GM19043 (cell line): ENCODE data around the gene EGR1.

Experiments
- ATAC-seq: cut with Tn5 transposase; IDR thresholded peaks from one replicate; pipeline ENCODE4 v1.9.1; 2021; ENCODE audit warnings: low read depth; ENCODE audit not compliant: unreplicated experiment

The EGR1 gene

GRCh38 chr5:138465261-138466124 is at the start of gene EGR1:
Gene EGR1 (plus strand): TSS chr5:138465479. CDS start chr5:138465762, 283 bp downstream.
- peak; percentile 49 for ATAC-seq

- no peak for ATAC-seq
Measured at GRCh38 chr5:138418444-138418843, 46.8 kb upstream of the EGR1 start.

DNA sequence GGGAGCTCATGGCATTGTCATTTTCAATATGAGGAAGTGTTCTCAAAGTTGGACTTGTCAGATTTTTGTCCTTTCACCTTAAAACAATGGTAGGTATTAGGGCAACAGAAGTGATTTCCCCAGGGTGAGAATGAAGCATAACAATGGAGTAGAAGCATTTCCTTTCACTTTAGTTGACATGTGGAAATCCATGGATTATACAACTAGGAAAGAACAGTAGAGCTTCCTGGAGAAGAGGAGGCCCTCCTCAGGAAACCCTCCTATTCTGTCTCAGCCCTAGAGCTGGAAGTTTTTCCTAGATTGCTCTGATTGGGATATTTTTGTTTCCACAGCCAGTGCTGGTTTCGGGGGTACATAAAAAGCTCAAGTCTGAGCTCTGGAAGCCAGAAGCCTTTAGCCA is 40.2 kb upstream of the EGR1 start:
- ATAC-seq: no peak

DNA sequence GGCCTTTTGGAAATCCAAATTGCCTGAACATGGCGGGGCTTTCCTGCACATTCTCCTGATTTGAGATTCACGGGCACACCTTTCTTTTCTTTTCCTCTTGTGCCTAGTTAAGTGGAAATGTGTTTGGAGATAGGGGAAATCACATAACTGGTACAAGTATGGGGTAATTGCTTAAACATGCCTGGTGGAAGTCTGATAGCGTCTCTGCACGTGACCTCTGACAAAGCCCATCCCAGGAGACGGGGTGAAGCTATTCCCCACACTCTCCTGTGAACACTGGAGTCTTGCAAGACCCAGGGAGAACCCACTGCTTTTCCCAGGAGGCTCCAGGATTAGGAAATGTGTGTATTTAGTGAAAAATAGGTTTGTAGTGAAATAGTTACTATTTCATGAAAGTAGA is 29.3 kb upstream of the EGR1 start:
- no peak for ATAC-seq

DNA sequence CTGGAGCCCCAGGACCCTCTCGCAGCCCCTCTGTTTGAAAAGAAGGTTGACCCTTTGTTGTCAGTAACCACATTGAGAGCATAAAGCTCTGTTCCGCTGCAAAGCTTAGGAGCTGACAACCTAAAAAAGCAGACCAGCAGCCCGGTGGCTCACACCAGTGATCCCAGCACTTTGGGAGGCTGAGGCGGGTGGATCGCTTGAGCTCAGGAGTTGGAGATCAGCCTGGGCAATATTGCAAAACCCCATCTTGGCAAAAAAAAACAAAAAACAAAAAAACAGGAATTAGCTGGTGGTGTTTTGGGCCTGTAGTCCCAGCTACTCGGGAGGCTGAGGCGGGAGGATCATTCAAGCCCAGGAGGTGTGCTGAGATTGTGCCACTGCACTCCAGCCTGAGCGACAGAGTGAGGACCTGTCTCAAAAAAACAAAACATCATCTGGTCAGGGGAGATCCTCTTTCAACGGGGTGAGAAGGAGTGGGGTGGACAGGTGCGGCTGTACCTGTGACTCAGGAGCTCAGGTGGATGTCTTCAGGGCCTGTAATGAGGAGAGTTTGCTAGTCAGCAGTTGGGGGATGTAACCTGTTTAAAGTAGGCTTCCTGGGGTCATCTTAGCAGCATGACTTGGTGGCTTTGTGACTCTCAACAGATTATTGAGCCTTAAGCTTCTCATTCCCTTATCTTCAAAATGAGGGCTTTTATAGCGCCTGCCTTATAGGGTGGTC is 27.1 kb upstream of the EGR1 start:
- no peak for ATAC-seq

DNA sequence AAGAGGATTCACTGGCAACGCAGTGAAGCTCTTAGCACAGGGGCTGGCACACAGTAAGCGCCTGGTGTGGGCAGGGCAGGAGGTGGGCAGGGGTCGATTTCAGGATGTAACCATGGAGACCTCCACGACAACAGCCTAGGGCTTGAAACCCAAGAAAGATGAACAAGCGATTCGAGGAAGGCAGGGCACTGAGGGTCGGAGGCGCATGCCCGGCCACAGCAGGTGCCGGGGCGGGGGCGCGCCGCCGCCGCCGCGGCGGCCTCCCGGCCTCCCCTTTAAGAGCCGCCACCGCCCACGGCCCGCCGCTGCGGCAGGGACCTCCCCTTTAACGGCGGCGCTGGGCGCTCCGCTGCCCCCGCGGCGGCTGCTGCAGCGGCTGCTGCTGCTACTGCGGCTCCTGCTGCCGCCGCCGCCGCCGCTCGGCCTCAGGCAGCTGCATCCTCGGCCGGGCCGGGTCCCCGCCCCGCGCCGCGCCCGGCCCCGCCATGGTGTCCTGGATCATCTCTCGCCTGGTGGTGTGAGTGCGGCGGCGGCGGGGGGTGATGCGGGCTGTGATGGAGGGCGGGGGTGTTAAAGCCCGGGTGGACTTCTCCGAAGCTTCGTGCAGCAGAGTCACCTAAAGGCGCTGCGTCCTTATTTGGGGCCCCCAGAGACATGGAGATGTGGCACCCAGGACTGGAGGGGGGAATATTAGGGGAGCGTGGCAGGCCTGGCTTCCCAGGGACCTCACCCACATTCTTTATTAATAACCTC is 26.4 kb upstream of the EGR1 start, which contains the start of gene REEP2:
Gene REEP2 (plus strand): TSS at position 334 of the 753 bp plus-strand sequence. CDS start 152 bp downstream, at position 486.
- peak; percentile 72 for ATAC-seq

GRCh38 chr5:138439477-138440158 is 25.7 kb upstream of the EGR1 start:
- no peak for ATAC-seq

DNA sequence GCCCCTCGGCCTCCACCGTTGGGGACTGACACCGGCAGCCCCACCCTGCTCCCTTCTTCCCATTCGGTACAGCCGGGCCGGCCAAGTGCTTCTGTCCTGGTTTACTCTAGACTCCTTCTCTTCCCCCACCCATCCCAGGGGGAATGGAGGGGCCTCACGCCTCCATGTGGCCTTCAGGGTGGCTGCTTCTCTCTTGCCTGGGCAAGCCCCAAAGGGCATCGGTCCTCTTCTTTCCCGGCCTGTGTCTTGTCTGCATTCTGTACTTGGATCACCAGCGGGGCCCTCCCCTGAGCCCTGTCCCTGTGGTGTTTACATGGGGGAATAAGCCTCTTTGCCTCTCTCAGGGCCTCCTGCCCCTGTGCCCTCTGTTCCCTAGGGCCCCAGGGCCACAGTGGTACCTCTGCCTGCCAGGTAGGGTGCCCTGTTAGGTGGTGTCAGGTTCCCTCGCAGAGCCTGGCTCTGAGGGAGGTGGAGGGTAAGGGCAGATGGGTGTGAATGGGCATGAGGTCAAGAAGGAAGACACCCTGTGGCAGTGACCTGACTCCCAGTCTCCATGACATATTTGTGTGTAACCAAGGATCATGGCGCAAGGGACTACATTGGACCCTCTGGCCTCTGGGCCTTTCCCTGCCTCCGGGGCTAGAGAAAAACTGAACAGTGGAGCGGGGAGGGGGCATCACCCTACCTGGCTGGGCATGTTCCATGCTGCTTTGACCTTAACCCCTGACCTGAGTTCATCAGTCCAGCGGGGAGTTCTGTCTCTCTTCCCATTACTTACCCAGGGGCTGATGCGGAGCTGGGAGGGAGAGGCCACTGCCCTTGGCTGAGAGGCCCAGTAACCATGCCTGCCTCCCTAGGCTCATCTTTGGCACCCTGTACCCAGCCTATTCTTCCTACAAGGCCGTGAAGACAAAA is 24.9 kb upstream of the EGR1 start:
- no peak for ATAC-seq

- no peak for ATAC-seq
Measured at GRCh38 chr5:138441221-138441620, 24.1 kb upstream of the EGR1 start.

DNA sequence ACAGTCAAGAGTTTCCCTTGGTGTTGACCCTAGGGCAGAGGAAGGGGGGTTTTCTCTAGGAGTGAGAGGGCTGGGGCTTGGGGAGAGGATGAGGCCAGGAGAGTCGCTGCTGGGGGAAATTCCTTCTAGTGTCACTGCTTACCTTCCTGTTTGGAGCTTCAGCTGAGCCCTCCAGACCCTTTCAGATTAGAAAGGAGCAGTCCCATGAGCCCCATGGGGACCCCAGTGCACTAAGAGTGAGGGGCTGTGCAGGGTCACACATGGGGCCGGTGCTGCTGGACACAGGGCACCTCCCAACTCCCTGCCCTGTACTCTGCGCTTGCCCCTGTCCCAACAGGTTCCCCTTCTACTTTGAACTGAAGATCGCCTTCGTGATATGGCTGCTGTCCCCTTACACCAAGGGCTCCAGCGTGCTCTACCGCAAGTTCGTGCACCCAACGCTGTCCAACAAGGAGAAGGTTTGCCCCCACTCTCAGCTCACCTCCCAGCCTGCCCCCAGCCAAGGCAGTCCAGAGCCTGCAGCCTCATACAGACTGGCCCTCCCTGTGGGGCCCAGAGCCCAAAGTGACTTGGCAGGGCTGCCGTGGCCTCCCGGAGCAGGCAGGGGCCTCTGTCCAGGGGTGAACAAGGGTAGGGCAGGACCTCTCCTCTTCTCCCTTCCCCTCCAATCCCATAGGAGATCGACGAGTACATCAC is 21.1 kb upstream of the EGR1 start:
- no peak for ATAC-seq

- ATAC-seq: no peak
Measured at GRCh38 chr5:138444774-138445546, 20.3 kb upstream of the EGR1 start.

DNA sequence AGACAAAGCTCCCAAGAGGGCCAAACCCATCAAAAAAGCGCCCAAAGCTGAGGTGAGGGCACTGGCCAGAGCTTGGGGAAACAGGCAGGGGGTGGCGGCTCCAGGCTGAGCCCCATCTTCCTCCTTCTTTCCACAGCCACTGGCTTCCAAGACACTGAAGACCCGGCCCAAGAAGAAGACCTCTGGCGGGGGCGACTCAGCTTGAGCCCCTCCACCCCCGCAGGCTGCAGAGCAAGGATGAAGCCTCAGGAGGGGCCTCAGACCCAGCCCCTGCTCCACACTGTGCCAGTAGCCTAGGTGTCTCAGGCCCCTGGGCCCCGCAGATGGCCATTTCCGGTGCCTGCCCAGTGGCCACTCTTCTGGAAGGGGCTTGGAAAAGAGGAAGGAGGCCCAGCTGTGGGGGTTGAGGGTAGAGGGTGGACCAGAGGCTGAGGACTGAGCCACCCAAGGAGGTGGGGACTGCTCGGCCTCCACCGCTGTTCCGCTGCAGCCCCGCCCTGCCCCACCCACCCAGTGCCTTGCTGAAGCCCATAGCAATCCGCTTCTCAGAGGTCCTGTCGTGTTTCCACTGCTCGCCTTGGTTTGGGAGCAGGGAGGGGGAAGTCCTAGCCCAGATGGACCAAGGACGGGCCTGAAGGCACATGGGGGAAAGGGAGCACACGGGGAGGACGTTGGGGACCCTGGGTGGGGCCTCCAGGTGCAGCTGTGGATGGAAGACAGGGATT is 19.6 kb upstream of the EGR1 start:
- ATAC-seq: no peak

DNA sequence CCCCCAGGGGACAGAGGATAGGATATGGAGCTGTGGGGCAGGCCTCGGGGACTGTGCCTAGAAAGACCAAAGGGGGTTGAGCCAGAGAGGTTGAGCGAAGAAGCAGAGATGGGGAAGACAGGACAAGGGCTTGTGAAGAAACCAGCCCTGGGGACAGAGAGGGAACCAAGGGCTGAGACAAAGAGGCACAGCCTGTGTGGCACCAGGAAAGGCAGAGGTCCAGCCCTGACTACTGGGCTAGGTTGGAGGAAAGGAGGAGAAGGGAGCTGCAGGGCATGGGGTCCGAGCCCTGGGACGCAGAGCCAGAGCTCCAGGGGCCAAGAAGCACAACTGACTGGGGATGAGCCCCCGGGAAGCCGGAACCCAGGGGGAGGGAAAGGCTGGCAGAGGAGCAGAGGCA is 17.2 kb upstream of the EGR1 start:
- ATAC-seq: no peak

GRCh38 chr5:138448481-138449398 is 16.5 kb upstream of the EGR1 start:
- no peak for ATAC-seq

- peak; percentile 68 for ATAC-seq
Measured at GRCh38 chr5:138449501-138450239, 15.6 kb upstream of the EGR1 start.

DNA sequence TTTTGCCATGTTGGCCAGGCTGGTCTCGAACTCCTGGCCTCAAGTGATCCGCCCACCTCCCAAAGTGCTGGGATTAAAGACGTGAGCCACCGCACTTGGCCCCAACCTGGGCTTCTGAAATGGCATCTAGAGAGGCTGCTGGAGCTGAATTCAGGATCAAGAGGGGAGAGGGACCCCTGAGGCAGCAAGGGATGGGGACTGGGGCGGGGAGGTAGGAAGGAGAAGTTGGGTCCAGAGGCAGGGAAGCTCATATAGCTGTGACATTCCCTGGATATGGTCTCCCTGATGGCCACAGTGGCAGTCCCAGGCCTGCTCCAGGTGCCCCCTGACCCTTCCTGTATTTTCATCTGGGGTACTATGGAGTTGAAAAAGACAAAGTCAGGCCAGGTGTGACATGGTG is 14.3 kb upstream of the EGR1 start:
- no peak for ATAC-seq
